ENCODE data around the gene DNAH11.

The DNAH11 gene

DNA sequence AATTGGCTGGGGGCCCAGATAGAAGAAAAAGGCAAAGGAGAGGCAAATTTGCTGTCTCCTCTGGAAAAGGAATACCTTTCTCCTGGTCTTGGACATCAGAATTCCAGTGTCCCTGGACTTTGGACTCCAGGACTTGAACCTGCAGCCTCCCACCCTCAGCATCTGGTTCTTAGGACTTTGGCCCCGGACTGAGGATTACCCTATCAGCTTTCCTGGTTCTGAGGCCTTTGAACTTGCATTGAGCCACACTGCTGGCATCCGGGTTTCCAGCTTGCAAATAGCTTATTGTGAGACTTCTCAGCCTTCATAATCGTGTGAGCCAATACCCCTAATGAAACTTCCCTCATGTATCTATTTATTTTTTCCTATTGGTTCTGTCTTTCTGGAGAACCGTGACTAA, 68.3 kb downstream of the DNAH11 start:
- TF ChIP-seq TCF12 (IDR thresholded peaks at IDR 0.05; ENCODE audit: low read depth) (no peak), TEAD4 (IDR thresholded peaks at IDR 0.05) (no peak)
- TF ChIP-seq, protein P1, sequence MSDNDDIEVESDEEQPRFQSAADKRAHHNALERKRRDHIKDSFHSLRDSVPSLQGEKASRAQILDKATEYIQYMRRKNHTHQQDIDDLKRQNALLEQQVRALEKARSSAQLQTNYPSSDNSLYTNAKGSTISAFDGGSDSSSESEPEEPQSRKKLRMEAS (IDR thresholded peaks at IDR 0.05) = no peak
- TF ChIP-seq, protein P2, sequence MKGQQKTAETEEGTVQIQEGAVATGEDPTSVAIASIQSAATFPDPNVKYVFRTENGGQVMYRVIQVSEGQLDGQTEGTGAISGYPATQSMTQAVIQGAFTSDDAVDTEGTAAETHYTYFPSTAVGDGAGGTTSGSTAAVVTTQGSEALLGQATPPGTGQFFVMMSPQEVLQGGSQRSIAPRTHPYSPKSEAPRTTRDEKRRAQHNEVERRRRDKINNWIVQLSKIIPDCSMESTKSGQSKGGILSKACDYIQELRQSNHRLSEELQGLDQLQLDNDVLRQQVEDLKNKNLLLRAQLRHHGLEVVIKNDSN (IDR thresholded peaks at IDR 0.05) = no peak

DNA sequence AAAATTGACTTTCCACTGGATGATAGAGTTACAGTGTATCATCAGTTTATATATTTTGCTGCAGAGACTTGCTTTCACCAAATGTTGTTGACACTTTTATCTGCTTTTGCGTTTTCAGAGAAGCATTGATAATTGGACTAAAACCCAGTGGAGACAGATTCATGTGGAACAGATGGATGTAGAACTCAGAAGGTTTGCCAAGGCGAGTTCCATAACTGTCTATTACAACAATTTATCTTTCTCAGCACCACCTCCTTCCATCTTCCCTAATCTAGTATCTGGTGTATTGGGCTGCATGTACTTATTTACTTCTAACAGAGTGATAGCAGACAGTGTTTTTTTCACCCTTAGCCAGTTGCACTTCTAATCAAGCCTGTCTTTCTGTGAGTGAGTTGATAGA, 73.3 kb downstream of the DNAH11 start:
- no peak for TF ChIP-seq RAD21 (IDR thresholded peaks at IDR 0.05; ENCODE audit: low read depth)
- TF ChIP-seq, protein P3, sequence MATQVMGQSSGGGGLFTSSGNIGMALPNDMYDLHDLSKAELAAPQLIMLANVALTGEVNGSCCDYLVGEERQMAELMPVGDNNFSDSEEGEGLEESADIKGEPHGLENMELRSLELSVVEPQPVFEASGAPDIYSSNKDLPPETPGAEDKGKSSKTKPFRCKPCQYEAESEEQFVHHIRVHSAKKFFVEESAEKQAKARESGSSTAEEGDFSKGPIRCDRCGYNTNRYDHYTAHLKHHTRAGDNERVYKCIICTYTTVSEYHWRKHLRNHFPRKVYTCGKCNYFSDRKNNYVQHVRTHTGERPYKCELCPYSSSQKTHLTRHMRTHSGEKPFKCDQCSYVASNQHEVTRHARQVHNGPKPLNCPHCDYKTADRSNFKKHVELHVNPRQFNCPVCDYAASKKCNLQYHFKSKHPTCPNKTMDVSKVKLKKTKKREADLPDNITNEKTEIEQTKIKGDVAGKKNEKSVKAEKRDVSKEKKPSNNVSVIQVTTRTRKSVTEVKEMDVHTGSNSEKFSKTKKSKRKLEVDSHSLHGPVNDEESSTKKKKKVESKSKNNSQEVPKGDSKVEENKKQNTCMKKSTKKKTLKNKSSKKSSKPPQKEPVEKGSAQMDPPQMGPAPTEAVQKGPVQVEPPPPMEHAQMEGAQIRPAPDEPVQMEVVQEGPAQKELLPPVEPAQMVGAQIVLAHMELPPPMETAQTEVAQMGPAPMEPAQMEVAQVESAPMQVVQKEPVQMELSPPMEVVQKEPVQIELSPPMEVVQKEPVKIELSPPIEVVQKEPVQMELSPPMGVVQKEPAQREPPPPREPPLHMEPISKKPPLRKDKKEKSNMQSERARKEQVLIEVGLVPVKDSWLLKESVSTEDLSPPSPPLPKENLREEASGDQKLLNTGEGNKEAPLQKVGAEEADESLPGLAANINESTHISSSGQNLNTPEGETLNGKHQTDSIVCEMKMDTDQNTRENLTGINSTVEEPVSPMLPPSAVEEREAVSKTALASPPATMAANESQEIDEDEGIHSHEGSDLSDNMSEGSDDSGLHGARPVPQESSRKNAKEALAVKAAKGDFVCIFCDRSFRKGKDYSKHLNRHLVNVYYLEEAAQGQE (IDR thresholded peaks at IDR 0.05; ENCODE audit: low read depth) = no peak
- TF ChIP-seq TEAD4 (IDR thresholded peaks at IDR 0.05) = no peak

DNA sequence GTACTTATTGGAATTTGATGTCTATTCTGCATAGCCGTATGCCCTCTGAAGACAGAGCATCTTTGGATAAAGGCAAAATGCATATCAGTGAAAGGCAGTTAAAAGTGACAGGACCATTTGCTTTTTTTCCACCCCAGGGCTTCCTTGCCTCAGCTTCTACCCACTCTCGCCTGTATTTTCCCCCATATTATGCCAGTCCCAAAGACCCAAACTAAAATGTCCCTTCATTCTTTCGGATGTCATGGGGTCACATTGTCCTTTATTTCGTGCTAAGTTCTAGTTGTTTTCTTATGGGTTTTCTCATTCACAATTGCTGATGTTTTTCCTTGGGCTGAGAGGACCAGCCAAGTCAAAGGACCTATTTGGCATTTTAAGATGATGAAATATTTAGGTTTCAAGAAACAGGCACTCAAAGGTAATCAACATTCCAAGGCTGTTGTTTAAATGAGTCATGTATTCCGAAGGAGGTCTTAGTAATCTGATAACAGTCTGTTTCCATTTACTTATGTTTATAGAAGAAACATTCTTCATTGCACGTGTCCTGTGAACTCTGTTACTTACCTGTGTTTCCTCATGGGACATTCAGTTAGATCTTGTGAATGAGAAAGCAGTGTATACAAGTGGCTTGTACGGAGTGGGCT, 74.1 kb downstream of the DNAH11 start:
- TF ChIP-seq TCF12 (IDR thresholded peaks at IDR 0.05; ENCODE audit: low read depth) (0 out of 2 replicates have a peak, but pooled peaks have one; percentile 46), EP300 (IDR thresholded peaks at IDR 0.05; ENCODE audit: borderline replicate concordance) (peak; percentile 80), YY1 (IDR thresholded peaks at IDR 0.05; ENCODE audit: low read depth) (no peak), TEAD4 (IDR thresholded peaks at IDR 0.05) (peak; percentile 94), FOXM1 (IDR thresholded peaks at IDR 0.05; ENCODE audit: borderline replicate concordance, low read depth) (no peak), NFIC (IDR thresholded peaks at IDR 0.05) (peak; percentile 31; the same call in 1 of the 2 replicates), CEBPB (IDR thresholded peaks at IDR 0.05) (peak; percentile 77)
- TF ChIP-seq, protein P1 (IDR thresholded peaks at IDR 0.05) = peak; percentile 63; the same call in 1 of the 2 replicates

DNA sequence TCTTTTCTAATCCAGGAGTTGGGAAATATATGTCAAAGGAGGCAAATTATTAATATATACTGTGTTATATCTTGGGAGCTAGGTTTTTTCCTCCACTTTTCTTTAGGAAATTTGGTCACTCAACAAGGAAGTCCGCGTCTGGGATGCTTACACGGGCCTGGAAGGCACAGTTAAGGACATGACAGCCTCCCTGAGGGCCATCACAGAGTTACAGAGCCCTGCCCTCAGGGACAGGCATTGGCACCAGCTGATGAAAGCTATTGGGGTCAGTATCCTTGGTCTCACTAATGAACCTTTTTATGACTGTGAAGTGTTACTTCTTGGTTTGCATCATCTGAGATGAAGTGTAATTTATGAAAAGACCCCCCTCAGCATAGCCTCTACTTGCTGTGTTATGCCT, 74.7 kb downstream of the DNAH11 start:
- TF ChIP-seq NFIC (IDR thresholded peaks at IDR 0.05) = no peak
- TF ChIP-seq EGR1 (IDR thresholded peaks at IDR 0.05) = no peak
- no peak for TF ChIP-seq RAD21 (IDR thresholded peaks at IDR 0.05; ENCODE audit: low read depth)
- TF ChIP-seq, protein P3 (IDR thresholded peaks at IDR 0.05; ENCODE audit: low read depth) = no peak
- TF ChIP-seq FOXM1 (IDR thresholded peaks at IDR 0.05; ENCODE audit: borderline replicate concordance, low read depth) = no peak
- no peak for TF ChIP-seq ZBTB7A (IDR thresholded peaks at IDR 0.05; ENCODE audit: low read depth)
- TF ChIP-seq, protein P2 (IDR thresholded peaks at IDR 0.05) = no peak
- TF ChIP-seq CEBPB (IDR thresholded peaks at IDR 0.05) = no peak
- no peak for TF ChIP-seq EP300 (IDR thresholded peaks at IDR 0.05; ENCODE audit: borderline replicate concordance)

DNA sequence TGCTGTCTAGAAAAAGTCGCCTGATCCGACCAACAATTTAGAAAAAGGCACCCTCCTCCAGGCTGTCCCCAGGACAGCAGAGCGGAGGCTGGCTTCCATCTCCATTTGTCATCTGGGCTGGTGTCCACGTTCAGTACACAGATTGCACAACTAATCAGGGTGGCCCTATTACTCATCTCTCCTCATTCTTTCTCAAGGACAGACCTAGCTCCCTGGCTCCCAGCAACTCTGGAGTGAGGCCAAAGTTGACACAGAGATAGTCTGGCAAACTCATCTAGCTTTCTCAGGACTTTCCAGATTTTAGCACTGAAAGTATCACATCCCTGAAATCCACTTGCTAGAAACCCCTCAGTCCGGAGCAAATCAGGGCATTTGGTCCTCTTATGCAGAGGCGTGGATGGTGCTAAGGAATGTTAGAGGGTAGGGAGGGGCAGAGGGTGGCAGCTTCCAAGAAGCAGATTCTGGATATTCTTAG, 75.1 kb downstream of the DNAH11 start:
- TF ChIP-seq CEBPB (IDR thresholded peaks at IDR 0.05) = peak; percentile 84
- TF ChIP-seq, protein P2 (IDR thresholded peaks at IDR 0.05) = no peak
- TF ChIP-seq EP300 (IDR thresholded peaks at IDR 0.05; ENCODE audit: borderline replicate concordance) = no peak

DNA sequence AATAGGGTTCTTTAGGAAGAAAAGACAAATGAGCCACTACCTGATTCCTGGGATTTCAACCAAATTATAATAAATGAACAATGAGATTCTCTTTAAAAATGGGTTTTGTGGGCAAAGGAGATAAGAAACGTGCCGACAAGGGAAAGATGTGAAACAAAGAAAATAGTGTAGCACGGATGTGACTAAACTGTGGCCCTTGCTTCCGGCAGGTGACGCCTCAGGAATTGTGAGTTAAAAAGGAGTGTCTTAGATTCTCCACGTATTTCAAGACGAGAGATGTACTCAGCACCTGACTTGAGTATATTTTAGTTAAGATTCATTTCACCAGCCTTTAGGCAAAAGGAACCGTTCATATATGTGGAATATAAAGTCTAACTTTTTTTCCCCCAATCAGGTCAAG, 75.9 kb downstream of the DNAH11 start:
- TF ChIP-seq TAF1 (IDR thresholded peaks at IDR 0.05; ENCODE audit: low read depth) (no peak), EGR1 (IDR thresholded peaks at IDR 0.05) (no peak), NFIC (IDR thresholded peaks at IDR 0.05) (no peak), TCF12 (IDR thresholded peaks at IDR 0.05; ENCODE audit: low read depth) (no peak)
- TF ChIP-seq, protein P3 (IDR thresholded peaks at IDR 0.05; ENCODE audit: low read depth) = no peak

All from Ishikawa (cell line).